Osteocyte (in vitro differentiated cells): Measurements from ENCODE around the gene PYGB. TPM values are rescaled to one million over a fixed set of nuclear protein-coding genes. Genes with fewer than 3 reads are reported as not detected.
"Not testable (repeated sequence)": the region's sequence is repeated elsewhere in the genome, so short reads cannot be mapped to it uniquely, and the experiment has no call there.

Experiments used
- DNase-seq: peaks from one replicate; pipeline ENCODE4 v3.0.0; 2021; ENCODE audit warnings: mixed read lengths; ENCODE audit not compliant: unreplicated experiment; ENCODE audit errors: extremely low spot score
- H3K27ac Mint-ChIP-seq: one replicate; pipeline ENCODE4 v1.8.0; 2021; ENCODE audit warnings: mild to moderate bottlenecking, mixed read lengths; ENCODE audit not compliant: unreplicated experiment
- H3K27me3 Mint-ChIP-seq: one replicate; pipeline ENCODE4 v1.8.0; 2021; ENCODE audit warnings: mixed read lengths; ENCODE audit not compliant: unreplicated experiment
- H3K36me3 Mint-ChIP-seq: one replicate; pipeline ENCODE4 v1.8.0; 2021; ENCODE audit warnings: mixed read lengths; ENCODE audit not compliant: unreplicated experiment
- H3K4me1 Mint-ChIP-seq: one replicate; pipeline ENCODE4 v1.8.0; 2021; ENCODE audit warnings: mixed read lengths; ENCODE audit not compliant: unreplicated experiment
- H3K4me3 Mint-ChIP-seq: one replicate; pipeline ENCODE4 v1.8.0; 2021; ENCODE audit warnings: mild to moderate bottlenecking, moderate library complexity, mixed read lengths; ENCODE audit not compliant: unreplicated experiment
- H3K9me3 Mint-ChIP-seq: one replicate; pipeline ENCODE4 v1.8.0; 2021; ENCODE audit warnings: mixed read lengths; ENCODE audit not compliant: unreplicated experiment
- CTCF ChIP-seq: fragments of 200-600 bp; sonication (generic); IDR thresholded peaks from 2 replicates; pipeline ENCODE4 v1.5.0; 2021; ENCODE audit warnings: antibody characterized with exemption, mild to moderate bottlenecking, moderate library complexity
- total RNA-seq: library from RNA; stranded (reverse); gene quantifications from 2 replicates; pipeline ENCODE4 v1.2.1, GENCODE V29; 2021

Gene PYGB
- total RNA-seq, 1 donor from 2014 or later = 234 TPM

- DNase-seq = peak; percentile 90
- H3K27ac Mint-ChIP-seq = peak overlapping the region; percentile 94
- H3K27me3 Mint-ChIP-seq = no peaks in the 10 kb centered on the region
- H3K4me1 Mint-ChIP-seq = peaks cover 65% of the 10 kb centered on the region
- peak overlapping the region; percentile 26 for H3K4me3 Mint-ChIP-seq
- no peaks in the 10 kb centered on the region for H3K36me3 Mint-ChIP-seq
- TF ChIP-seq CTCF = no peak
- H3K9me3 Mint-ChIP-seq = no peaks in the 10 kb centered on the region
Measured at GRCh38 chr20:25233016-25233772, 14.7 kb upstream of the PYGB start.

- DNase-seq, H3K36me3 Mint-ChIP-seq, H3K9me3 Mint-ChIP-seq, H3K27me3 Mint-ChIP-seq, H3K4me3 Mint-ChIP-seq: not testable (repeated sequence)
- Mint-ChIP-seq H3K27ac (peak overlapping the region; percentile 94), H3K4me1 (peaks cover 76% of the 10 kb centered on the region)
Measured at GRCh38 chr20:25234009-25234849, 13.7 kb upstream of the PYGB start.

GRCh38 chr20:25236450-25237304, 11.2 kb upstream of the PYGB start:
- H3K4me1 Mint-ChIP-seq = peaks cover 85% of the 10 kb centered on the region
- no peak overlapping the region for H3K4me3 Mint-ChIP-seq
- H3K27me3 Mint-ChIP-seq = no peaks in the 10 kb centered on the region
- no peaks in the 10 kb centered on the region for H3K36me3 Mint-ChIP-seq
- peak overlapping the region; percentile 98 for H3K27ac Mint-ChIP-seq
- TF ChIP-seq CTCF = no peak
- no peaks in the 10 kb centered on the region for H3K9me3 Mint-ChIP-seq
- DNase-seq = no peak

GRCh38 chr20:25237610-25238318, 10.1 kb upstream of the PYGB start:
- no peaks in the 10 kb centered on the region for H3K36me3 Mint-ChIP-seq
- H3K9me3 Mint-ChIP-seq = no peaks in the 10 kb centered on the region
- H3K4me1 Mint-ChIP-seq = peaks cover 86% of the 10 kb centered on the region
- H3K27me3 Mint-ChIP-seq = no peaks in the 10 kb centered on the region
- TF ChIP-seq CTCF = no peak
- peak overlapping the region; percentile 98 for H3K27ac Mint-ChIP-seq
- peak overlapping the region; percentile 34 for H3K4me3 Mint-ChIP-seq
- DNase-seq = peak; percentile 93
